ENCODE results near the gene SANBR.

Gene SANBR

DNA sequence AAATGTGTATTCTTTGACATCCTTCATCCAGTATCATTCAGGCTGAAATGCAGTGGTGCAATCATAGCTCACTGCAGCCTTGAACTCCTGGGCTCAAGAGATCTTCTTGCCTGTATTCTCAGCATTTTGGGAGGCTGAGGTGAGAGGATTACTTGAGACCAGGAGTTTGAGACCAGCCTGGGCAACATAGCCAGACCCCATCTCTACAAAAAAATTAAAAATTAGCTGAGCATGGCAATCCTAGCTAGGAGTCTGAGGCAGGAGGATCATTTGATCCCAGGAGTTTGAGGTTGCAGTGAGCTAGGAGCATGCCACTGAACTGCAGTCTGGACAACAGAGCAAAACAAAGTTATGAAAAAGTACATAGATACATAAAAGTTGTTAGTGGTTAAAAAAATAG, 24.1 kb downstream of the SANBR start:
- Histone ChIP-seq H3K4me3 (no peak overlapping the region), H3K27ac (no peak overlapping the region)
- TF ChIP-seq, protein P1, sequence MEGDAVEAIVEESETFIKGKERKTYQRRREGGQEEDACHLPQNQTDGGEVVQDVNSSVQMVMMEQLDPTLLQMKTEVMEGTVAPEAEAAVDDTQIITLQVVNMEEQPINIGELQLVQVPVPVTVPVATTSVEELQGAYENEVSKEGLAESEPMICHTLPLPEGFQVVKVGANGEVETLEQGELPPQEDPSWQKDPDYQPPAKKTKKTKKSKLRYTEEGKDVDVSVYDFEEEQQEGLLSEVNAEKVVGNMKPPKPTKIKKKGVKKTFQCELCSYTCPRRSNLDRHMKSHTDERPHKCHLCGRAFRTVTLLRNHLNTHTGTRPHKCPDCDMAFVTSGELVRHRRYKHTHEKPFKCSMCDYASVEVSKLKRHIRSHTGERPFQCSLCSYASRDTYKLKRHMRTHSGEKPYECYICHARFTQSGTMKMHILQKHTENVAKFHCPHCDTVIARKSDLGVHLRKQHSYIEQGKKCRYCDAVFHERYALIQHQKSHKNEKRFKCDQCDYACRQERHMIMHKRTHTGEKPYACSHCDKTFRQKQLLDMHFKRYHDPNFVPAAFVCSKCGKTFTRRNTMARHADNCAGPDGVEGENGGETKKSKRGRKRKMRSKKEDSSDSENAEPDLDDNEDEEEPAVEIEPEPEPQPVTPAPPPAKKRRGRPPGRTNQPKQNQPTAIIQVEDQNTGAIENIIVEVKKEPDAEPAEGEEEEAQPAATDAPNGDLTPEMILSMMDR (IDR thresholded peaks at IDR 0.05): no peak
- DNase-seq (ENCODE audit: low spot score): no peak

GRCh38 chr2:61090386-61090921, 24.8 kb downstream of the SANBR start:
- DNase-seq (ENCODE audit: low spot score): no peak
- TF ChIP-seq, protein P1 (IDR thresholded peaks at IDR 0.05): no peak
- H3K27ac ChIP-seq: no peak overlapping the region
- no peak overlapping the region for H3K4me3 ChIP-seq

DNA sequence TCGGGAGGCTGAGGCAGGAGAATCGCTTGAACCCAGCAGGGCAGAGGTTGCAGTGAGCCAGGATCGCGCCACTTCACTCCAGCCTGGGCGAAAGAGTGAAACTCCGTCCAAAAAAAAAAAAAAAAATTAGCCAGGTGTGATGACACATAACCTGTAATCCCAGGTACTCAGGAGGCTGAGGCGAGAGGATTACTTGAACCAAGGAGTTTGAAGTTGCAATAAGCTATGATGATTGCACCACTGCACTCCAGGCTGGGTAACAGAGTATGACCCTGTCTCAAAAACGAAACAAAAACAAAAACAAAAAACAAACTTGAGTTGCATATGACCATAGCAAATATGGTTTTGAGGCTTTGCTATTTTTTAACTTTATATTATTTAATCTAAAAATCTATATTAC, 25.8 kb downstream of the SANBR start:
- H3K4me3 ChIP-seq: no peak overlapping the region
- no peak overlapping the region for H3K27ac ChIP-seq
- DNase-seq (ENCODE audit: low spot score): no peak
- TF ChIP-seq, protein P1 (IDR thresholded peaks at IDR 0.05): no peak

DNA sequence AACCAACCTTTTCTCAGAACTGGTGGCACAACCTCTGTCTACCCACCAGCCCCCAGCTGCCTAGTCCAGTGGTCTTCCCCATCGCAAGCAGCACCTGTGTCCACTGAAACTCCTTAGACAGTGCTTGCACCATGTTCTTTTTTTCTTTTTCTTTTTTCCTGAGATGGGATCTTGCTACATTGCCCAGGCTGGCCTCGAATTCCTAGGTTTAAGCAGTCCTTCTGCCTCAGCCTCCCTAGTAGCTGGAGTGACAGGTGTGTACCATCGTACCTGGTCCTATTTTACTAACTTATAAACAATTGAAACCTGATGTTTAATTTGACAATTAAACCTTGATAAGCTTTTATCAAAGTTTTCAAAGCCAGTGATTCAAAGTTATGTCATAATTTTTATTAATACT, 30.8 kb downstream of the SANBR start:
- no peak for DNase-seq (ENCODE audit: low spot score)
- TF ChIP-seq, protein P1 (IDR thresholded peaks at IDR 0.05): no peak
- no peak overlapping the region for H3K4me3 ChIP-seq
- no peak overlapping the region for H3K27ac ChIP-seq

GRCh38 chr2:61100801-61101200, 35.1 kb downstream of the SANBR start:
- Histone ChIP-seq H3K4me3 (no peak overlapping the region), H3K27ac (no peak overlapping the region)
- TF ChIP-seq, protein P1 (IDR thresholded peaks at IDR 0.05): no peak
- no peak for DNase-seq (ENCODE audit: low spot score)

GRCh38 chr2:61109291-61109690, 43.6 kb downstream of the SANBR start:
- Histone ChIP-seq H3K4me3 (no peak overlapping the region), H3K27ac (no peak overlapping the region)
- TF ChIP-seq, protein P1 (IDR thresholded peaks at IDR 0.05): no peak
- DNase-seq (ENCODE audit: low spot score): no peak

GRCh38 chr2:61111708-61112107, 46.0 kb downstream of the SANBR start:
- TF ChIP-seq, protein P1 (IDR thresholded peaks at IDR 0.05): no peak
- DNase-seq (ENCODE audit: low spot score): no peak
- H3K27ac ChIP-seq: no peak overlapping the region

More at GRCh38 chr2:61111708-61112107, 46.0 kb downstream of the SANBR start:
- H3K4me3 ChIP-seq: no peak overlapping the region
